ENCODE results near the gene CCNG1.
A peak's percentile ranks its signal among the peaks of the same experiment; 100 is the strongest.
"Not testable (repeated sequence)": the region's sequence is repeated elsewhere in the genome, so short reads cannot be mapped to it uniquely, and the experiment has no call there.

Gene CCNG1

GRCh38 chr5:163410505-163410904 lies 26.9 kb upstream of the CCNG1 start:
- no peak overlapping the region for H3K4me3 ChIP-seq (ENCODE audit: low read length)
- H3K9ac ChIP-seq (ENCODE audit: low read depth, low read length) = no peak overlapping the region
- no peak overlapping the region for H3K27ac ChIP-seq (ENCODE audit: low read length)
- no peaks in the 10 kb centered on the region for H3K27me3 ChIP-seq (ENCODE audit: insufficient read depth, low read length)
- H3K9me3 ChIP-seq (ENCODE audit: insufficient read depth, low read depth, low read length) = no peaks in the 10 kb centered on the region
- peaks cover 3% of the 10 kb centered on the region; the same call in 1 of the 2 replicates for H3K4me1 ChIP-seq (ENCODE audit: insufficient read depth, low read length)
- H3K36me3 ChIP-seq (ENCODE audit: insufficient read depth, low read depth, low read length) = no peaks in the 10 kb centered on the region

GRCh38 chr5:163415673-163416072 lies 21.7 kb upstream of the CCNG1 start:
- Histone ChIP-seq H3K9ac (ENCODE audit: low read depth, low read length) (peak overlapping the region; percentile 63; the same call in 1 of the 2 replicates), H3K4me1 (ENCODE audit: insufficient read depth, low read length) (peaks cover 13% of the 10 kb centered on the region; the same call in 1 of the 2 replicates), H3K4me3 (ENCODE audit: low read length) (peak overlapping the region; percentile 51; the same call in 1 of the 2 replicates)
- H3K27ac ChIP-seq (ENCODE audit: low read length); H3K9me3 ChIP-seq (ENCODE audit: insufficient read depth, low read depth, low read length); H3K27me3 ChIP-seq (ENCODE audit: insufficient read depth, low read length); H3K36me3 ChIP-seq (ENCODE audit: insufficient read depth, low read depth, low read length): not testable (repeated sequence)

GRCh38 chr5:163424836-163425235 lies 12.6 kb upstream of the CCNG1 start:
- Histone ChIP-seq H3K36me3 (ENCODE audit: insufficient read depth, low read depth, low read length) (no peaks in the 10 kb centered on the region), H3K9me3 (ENCODE audit: insufficient read depth, low read depth, low read length) (no peaks in the 10 kb centered on the region), H3K27ac (ENCODE audit: low read length) (no peak overlapping the region)

GRCh38 chr5:163426128-163426527 lies 11.3 kb upstream of the CCNG1 start:
- not testable (repeated sequence) for H3K4me3 ChIP-seq (ENCODE audit: low read length); H3K36me3 ChIP-seq (ENCODE audit: insufficient read depth, low read depth, low read length); H3K4me1 ChIP-seq (ENCODE audit: insufficient read depth, low read length); H3K27ac ChIP-seq (ENCODE audit: low read length); H3K9ac ChIP-seq (ENCODE audit: low read depth, low read length); H3K27me3 ChIP-seq (ENCODE audit: insufficient read depth, low read length); H3K9me3 ChIP-seq (ENCODE audit: insufficient read depth, low read depth, low read length)

More at GRCh38 chr5:163424836-163425235, 12.6 kb upstream of the CCNG1 start:
- Histone ChIP-seq H3K4me3 (ENCODE audit: low read length) (no peak overlapping the region), H3K9ac (ENCODE audit: low read depth, low read length) (no peak overlapping the region), H3K27me3 (ENCODE audit: insufficient read depth, low read length) (no peaks in the 10 kb centered on the region), H3K4me1 (ENCODE audit: insufficient read depth, low read length) (no peaks in the 10 kb centered on the region)

- H3K9me3 ChIP-seq (ENCODE audit: insufficient read depth, low read depth, low read length) = no peaks in the 10 kb centered on the region
- H3K27me3 ChIP-seq (ENCODE audit: insufficient read depth, low read length) = no peaks in the 10 kb centered on the region
- peaks cover 9% of the 10 kb centered on the region; the same call in 1 of the 2 replicates for H3K4me1 ChIP-seq (ENCODE audit: insufficient read depth, low read length)
- no peak overlapping the region for H3K4me3 ChIP-seq (ENCODE audit: low read length)
- no peaks in the 10 kb centered on the region for H3K36me3 ChIP-seq (ENCODE audit: insufficient read depth, low read depth, low read length)
- no peak overlapping the region for H3K27ac ChIP-seq (ENCODE audit: low read length)
- H3K9ac ChIP-seq (ENCODE audit: low read depth, low read length) = no peak overlapping the region
Observed at GRCh38 chr5:163432544-163432943, 4.9 kb upstream of the CCNG1 start.

GRCh38 chr5:163433271-163433670 lies 4.1 kb upstream of the CCNG1 start:
- Histone ChIP-seq H3K36me3 (ENCODE audit: insufficient read depth, low read depth, low read length) (0 out of 2 replicates have a peak, but pooled peaks cover under 1% of the 10 kb centered on the region), H3K27ac (ENCODE audit: low read length) (no peak overlapping the region), H3K4me3 (ENCODE audit: low read length) (no peak overlapping the region), H3K27me3 (ENCODE audit: insufficient read depth, low read length) (no peaks in the 10 kb centered on the region), H3K4me1 (ENCODE audit: insufficient read depth, low read length) (peaks cover 9% of the 10 kb centered on the region; the same call in 1 of the 2 replicates), H3K9ac (ENCODE audit: low read depth, low read length) (no peak overlapping the region), H3K9me3 (ENCODE audit: insufficient read depth, low read depth, low read length) (no peaks in the 10 kb centered on the region)

- H3K9ac ChIP-seq (ENCODE audit: low read depth, low read length) = no peak overlapping the region
Observed at GRCh38 chr5:163434401-163434866, 3.0 kb upstream of the CCNG1 start.

GRCh38 chr5:163436515-163436914 lies 880 bp upstream of the CCNG1 start:
- H3K4me1 ChIP-seq (ENCODE audit: insufficient read depth, low read length) = peaks cover 8% of the 10 kb centered on the region; the same call in 1 of the 2 replicates
- peaks cover 30% of the 10 kb centered on the region for H3K36me3 ChIP-seq (ENCODE audit: insufficient read depth, low read depth, low read length)
- peak overlapping the region; percentile 61; the same call in 1 of the 2 replicates for H3K9ac ChIP-seq (ENCODE audit: low read depth, low read length)
- peak overlapping the region; percentile 63 for H3K4me3 ChIP-seq (ENCODE audit: low read length)
- H3K27me3 ChIP-seq (ENCODE audit: insufficient read depth, low read length) = no peaks in the 10 kb centered on the region
- peak overlapping the region; percentile 0 for H3K27ac ChIP-seq (ENCODE audit: low read length)
- H3K9me3 ChIP-seq (ENCODE audit: insufficient read depth, low read depth, low read length) = no peaks in the 10 kb centered on the region

More at GRCh38 chr5:163434401-163434866, 3.0 kb upstream of the CCNG1 start:
- Histone ChIP-seq H3K36me3 (ENCODE audit: insufficient read depth, low read depth, low read length) (peaks cover 9% of the 10 kb centered on the region), H3K4me1 (ENCODE audit: insufficient read depth, low read length) (peaks cover 9% of the 10 kb centered on the region; the same call in 1 of the 2 replicates), H3K27ac (ENCODE audit: low read length) (no peak overlapping the region), H3K9me3 (ENCODE audit: insufficient read depth, low read depth, low read length) (no peaks in the 10 kb centered on the region), H3K4me3 (ENCODE audit: low read length) (no peak overlapping the region), H3K27me3 (ENCODE audit: insufficient read depth, low read length) (no peaks in the 10 kb centered on the region)

GRCh38 chr5:163437011-163437308 lies 435 bp upstream of the CCNG1 start:
- H3K27me3 ChIP-seq (ENCODE audit: insufficient read depth, low read length) = no peaks in the 10 kb centered on the region
- peak overlapping the region; percentile 0 for H3K27ac ChIP-seq (ENCODE audit: low read length)
- H3K9me3 ChIP-seq (ENCODE audit: insufficient read depth, low read depth, low read length) = no peaks in the 10 kb centered on the region
- H3K4me3 ChIP-seq (ENCODE audit: low read length) = peak overlapping the region; percentile 63
- H3K36me3 ChIP-seq (ENCODE audit: insufficient read depth, low read depth, low read length) = peaks cover 35% of the 10 kb centered on the region
- peaks cover 6% of the 10 kb centered on the region; the same call in 1 of the 2 replicates for H3K4me1 ChIP-seq (ENCODE audit: insufficient read depth, low read length)
- H3K9ac ChIP-seq (ENCODE audit: low read depth, low read length) = peak overlapping the region; percentile 61; the same call in 1 of the 2 replicates

- peak overlapping the region; percentile 89 for H3K4me3 ChIP-seq (ENCODE audit: low read length)
- no peaks in the 10 kb centered on the region for H3K27me3 ChIP-seq (ENCODE audit: insufficient read depth, low read length)
- H3K9ac ChIP-seq (ENCODE audit: low read depth, low read length) = peak overlapping the region; percentile 98; the same call in 1 of the 2 replicates
- H3K27ac ChIP-seq (ENCODE audit: low read length) = no peak overlapping the region
- H3K36me3 ChIP-seq (ENCODE audit: insufficient read depth, low read depth, low read length) = peaks cover 55% of the 10 kb centered on the region
- no peaks in the 10 kb centered on the region for H3K9me3 ChIP-seq (ENCODE audit: insufficient read depth, low read depth, low read length)
- peaks cover 6% of the 10 kb centered on the region; the same call in 1 of the 2 replicates for H3K4me1 ChIP-seq (ENCODE audit: insufficient read depth, low read length)
Observed at GRCh38 chr5:163439092-163439425, 1.7 kb downstream of the CCNG1 start.

- Histone ChIP-seq H3K4me1 (ENCODE audit: insufficient read depth, low read length) (peaks cover 6% of the 10 kb centered on the region; the same call in 1 of the 2 replicates), H3K27me3 (ENCODE audit: insufficient read depth, low read length) (no peaks in the 10 kb centered on the region), H3K9ac (ENCODE audit: low read depth, low read length) (no peak overlapping the region), H3K36me3 (ENCODE audit: insufficient read depth, low read depth, low read length) (peaks cover 74% of the 10 kb centered on the region), H3K9me3 (ENCODE audit: insufficient read depth, low read depth, low read length) (no peaks in the 10 kb centered on the region), H3K27ac (ENCODE audit: low read length) (no peak overlapping the region), H3K4me3 (ENCODE audit: low read length) (peak overlapping the region; percentile 89)
Observed at GRCh38 chr5:163440954-163441353, 3.6 kb downstream of the CCNG1 start.

GRCh38 chr5:163444526-163444925 lies 7.1 kb downstream of the CCNG1 start:
- Histone ChIP-seq H3K27me3 (ENCODE audit: insufficient read depth, low read length) (no peaks in the 10 kb centered on the region), H3K4me1 (ENCODE audit: insufficient read depth, low read length) (no peaks in the 10 kb centered on the region), H3K36me3 (ENCODE audit: insufficient read depth, low read depth, low read length) (peaks cover 100% of the 10 kb centered on the region), H3K4me3 (ENCODE audit: low read length) (no peak overlapping the region), H3K9me3 (ENCODE audit: insufficient read depth, low read depth, low read length) (no peaks in the 10 kb centered on the region), H3K27ac (ENCODE audit: low read length) (no peak overlapping the region), H3K9ac (ENCODE audit: low read depth, low read length) (no peak overlapping the region)

Measured in iPS-20b (cell line).